HCT116 (cell line): ENCODE data around the gene NRXN2. TPM values are rescaled to one million over a fixed set of nuclear protein-coding genes. Genes with fewer than 3 reads are reported as not detected.

Source experiments
- ATAC-seq: fragments of 200-7000 bp; cut with Tn5 transposase; 2 replicates; pipeline ENCODE4 v1.9.1; 2020; ENCODE audit warnings: mild to moderate bottlenecking, moderate library complexity
- BruUV-seq: library from RNA; stranded (reverse); fragments of 400-500 nt; replicated peaks from 2 replicates; lab custom pipeline; 2021; lab: Mats Ljungman, UMichigan
- CTCF ChIA-PET: fragments of 300-600 bp; sonication (Branson Sonifier 250); formaldehyde crosslinking; loops from one replicate; lab custom pipeline; 2021; ENCODE audit warnings: antibody characterized with exemption; lab: Charles Lee
- POLR2A ChIA-PET: fragments of 300-600, 350-600 bp; sonication (Branson Sonifier 250); formaldehyde crosslinking; loops from one replicate; lab custom pipeline; 2021; ENCODE audit warnings: antibody characterized with exemption; lab: Charles Lee
- RAD21 ChIA-PET, 2 experiments: fragments of 300-600 bp; sonication (Branson Sonifier 250); formaldehyde crosslinking; loops; one replicate each; lab custom pipeline; 2023; ENCODE audit warnings: low total read pairs in 2 of 2; ENCODE audit not compliant: uncharacterized antibody in 2 of 2, unreplicated experiment in 2 of 2, low non-redundant PET in 1 of 2; lab: Charles Lee
- DNase-seq: peaks from one replicate; pipeline ENCODE4 v3.0.0-alpha.2; 2010; ENCODE audit warnings: low read depth, low spot score
- H2AFZ ChIP-seq: fragments of 200-600 bp; shearing (Covaris generic), sonication (generic); 2 replicates; pipeline ENCODE4 v1.6.1; 2017; ENCODE audit warnings: low read depth, mixed run types, mixed read lengths, antibody characterized with exemption, low read length; ENCODE audit not compliant: poor library complexity, severe bottlenecking
- H3K27ac ChIP-seq: 2 replicates; pipeline ENCODE4 v1.5.1; 2012; ENCODE audit warnings: low read depth, low read length
- H3K27me3 ChIP-seq: fragments of 200-600 bp; sonication (generic); 2 replicates; pipeline ENCODE4 v1.6.1; 2016; ENCODE audit warnings: mixed run types, low read length, mixed read lengths; ENCODE audit not compliant: insufficient read depth
- H3K36me3 ChIP-seq, 2 experiments: fragments of 200-500 bp in 1 of 2; fragments of 200-600 bp in 1 of 2; sonication (Bioruptor generic) in 1 of 2; sonication (generic) in 1 of 2; 2 replicates each; pipeline versions ENCODE4 v1.5.1 to v1.6.1; 2014 to 2016; ENCODE audit warnings: low read length in 2 of 2, inconsistent platforms in 1 of 2, mixed read lengths in 1 of 2, mixed run types in 1 of 2; ENCODE audit not compliant: insufficient read depth in 2 of 2, control insufficient read depth in 1 of 2
- H3K4me1 ChIP-seq, 2 experiments: fragments of 200-600 bp in 1 of 2; sonication (generic) in 1 of 2; 2 replicates each; pipeline versions ENCODE4 v1.5.1 to v1.6.1; 2012 to 2017; ENCODE audit warnings: low read length in 2 of 2, inconsistent platforms in 1 of 2, mild to moderate bottlenecking in 1 of 2, mixed read lengths in 1 of 2, mixed run types in 1 of 2, moderate library complexity in 1 of 2; ENCODE audit not compliant: insufficient read depth in 2 of 2, control insufficient read depth in 1 of 2
- H3K4me2 ChIP-seq: fragments of 200-600 bp; sonication (generic); 2 replicates; pipeline ENCODE4 v1.6.1; 2017; ENCODE audit warnings: mixed run types, low read length, mixed read lengths
- H3K4me3 ChIP-seq, 2 experiments: fragments of 200-600 bp in 1 of 2; sonication (generic) in 1 of 2; replicated peaks in 1 of 2; 2 replicates each; pipeline ENCODE4 v1.5.1; 2011 to 2016; ENCODE audit warnings: low read length in 2 of 2, control low read depth in 1 of 2, low read depth in 1 of 2, mild to moderate bottlenecking in 1 of 2, mixed read lengths in 1 of 2, mixed run types in 1 of 2
- H3K79me2 ChIP-seq: fragments of 200-600 bp; sonication (generic); 2 replicates; pipeline ENCODE4 v1.6.1; 2017; ENCODE audit warnings: mild to moderate bottlenecking, mixed run types, low read length, moderate library complexity, mixed read lengths; ENCODE audit not compliant: insufficient read depth
- H3K9ac ChIP-seq: fragments of 200-600 bp; sonication (generic); 2 replicates; pipeline ENCODE4 v1.6.1; 2016; ENCODE audit warnings: low read length, mixed read lengths
- H3K9me2 ChIP-seq: fragments of 200-600 bp; sonication (generic), shearing (Covaris generic); 2 replicates; pipeline ENCODE4 v1.6.1; 2017; ENCODE audit warnings: mixed run types, mild to moderate bottlenecking, moderate library complexity; ENCODE audit not compliant: insufficient read depth
- H3K9me3 ChIP-seq, 2 experiments: fragments of 200-500 bp in 1 of 2; fragments of 200-600 bp in 1 of 2; sonication (Bioruptor generic) in 1 of 2; sonication (generic) in 1 of 2; 2 replicates each; pipeline ENCODE4 v1.6.1; 2014 to 2017; ENCODE audit warnings: low read length in 2 of 2, mixed read lengths in 2 of 2, inconsistent platforms in 1 of 2, low read depth in 1 of 2, mild to moderate bottlenecking in 1 of 2, mixed run types in 1 of 2, moderate library complexity in 1 of 2; ENCODE audit not compliant: control insufficient read depth in 1 of 2, insufficient read depth in 1 of 2
- H4K20me1 ChIP-seq: fragments of 200-600 bp; sonication (generic), shearing (Covaris generic); 2 replicates; pipeline ENCODE4 v1.6.1; 2017; ENCODE audit warnings: mixed run types, mild to moderate bottlenecking, moderate library complexity; ENCODE audit not compliant: insufficient read depth
- CEBPB ChIP-seq: IDR thresholded peaks from 2 replicates; pipeline ENCODE4 v1.6.1; 2012; ENCODE audit warnings: low read depth
- ELF1 ChIP-seq: IDR thresholded peaks from 2 replicates; pipeline ENCODE4 v1.6.1; 2012; ENCODE audit warnings: low read depth, borderline replicate concordance
- EZH2 ChIP-seq: fragments of 200-600 bp; sonication (generic); IDR thresholded peaks from 2 replicates; pipeline ENCODE4 v1.6.1; 2017; ENCODE audit warnings: antibody characterized with exemption, mixed run types
- JUND ChIP-seq: IDR thresholded peaks from 2 replicates; pipeline ENCODE4 v1.6.1; 2012
- ZFX ChIP-seq: fragments of 450-650 bp; IDR thresholded peaks from 2 replicates; pipeline ENCODE4 v1.6.1; 2017
- intact Hi-C: fragments of 100-400 bp; cut with micrococcal nuclease; formaldehyde crosslinking; loops from 2 replicates; pipeline ENCODE4 v1.10.0; 2022
- total RNA-seq: library from RNA; stranded (reverse); gene quantifications from one replicate; pipeline ENCODE4 v1.2.1, GENCODE V29; 2021; ENCODE audit not compliant: unreplicated experiment
- TF ChIP-seq, protein P1 (sequence below): IDR thresholded peaks from 2 replicates; pipeline ENCODE4 v1.6.1; 2012; ENCODE audit warnings: low read depth
- TF ChIP-seq, protein P2 (sequence below): IDR thresholded peaks from 2 replicates; pipeline ENCODE4 v1.6.1; 2012

Gene NRXN2
- total RNA-seq, 1 experiment from 2014 or later = 1.5 TPM

DNA sequence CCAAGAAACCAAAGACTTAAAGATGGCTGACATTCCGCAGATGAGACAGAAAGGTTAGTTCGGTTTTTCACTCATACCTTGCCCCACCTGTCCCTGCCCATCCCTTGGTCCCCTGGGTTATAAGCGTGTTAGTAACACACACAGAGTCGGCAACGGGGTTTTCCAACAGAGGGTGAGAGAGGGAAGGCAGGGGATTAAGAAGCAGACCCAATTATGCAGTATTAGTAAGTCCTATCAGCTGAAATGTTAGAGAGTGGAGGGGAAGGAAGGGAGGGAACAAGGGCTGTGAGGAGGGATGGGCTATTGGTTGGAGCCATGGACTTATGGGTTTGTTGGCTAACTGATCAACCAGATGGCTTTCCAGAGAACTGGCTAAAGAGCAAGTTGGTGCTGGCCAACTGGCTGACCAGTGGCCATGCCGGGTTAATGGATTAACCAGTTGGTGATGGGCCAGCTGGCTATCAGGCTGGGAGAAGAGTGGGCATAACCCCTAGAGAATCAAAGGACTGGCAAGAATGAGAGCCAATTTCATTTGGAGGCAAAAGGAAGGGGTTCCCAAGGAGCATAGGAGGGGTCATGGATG lies 45.5 kb downstream of the NRXN2 start:
- Histone ChIP-seq H3K9me2 (no peaks in the 10 kb centered on the region), H3K9ac (no peak overlapping the region), H3K27me3 (peaks cover 52% of the 10 kb centered on the region; the same call in 1 of the 2 replicates), H3K4me2 (no peak overlapping the region), H3K4me1 (peaks cover 0 to 9% of the 10 kb centered on the region in 2 experiments; a peak in 1 of 4 replicates), H4K20me1 (no peaks in the 10 kb centered on the region), H3K4me3 (no peak overlapping the region), H3K9me3 (no peaks in the 10 kb centered on the region), H2AFZ (no peak overlapping the region), H3K27ac (no peak overlapping the region), H3K36me3 (no peaks in the 10 kb centered on the region), H3K79me2 (no peaks in the 10 kb centered on the region)
- ChIA-PET POLR2A (no interaction called here), CTCF (interaction anchor here (2.9 kb wide), 1 partner anchor 11 kb away, joined by 18 read pairs; no protein-coding TSS in a partner anchor), RAD21 (no interaction called here)
- intact Hi-C loops = no loop called here
- no peak for ATAC-seq
- DNase-seq = no peak
- no TSS peak for BruUV-seq
- TF ChIP-seq, protein P1, sequence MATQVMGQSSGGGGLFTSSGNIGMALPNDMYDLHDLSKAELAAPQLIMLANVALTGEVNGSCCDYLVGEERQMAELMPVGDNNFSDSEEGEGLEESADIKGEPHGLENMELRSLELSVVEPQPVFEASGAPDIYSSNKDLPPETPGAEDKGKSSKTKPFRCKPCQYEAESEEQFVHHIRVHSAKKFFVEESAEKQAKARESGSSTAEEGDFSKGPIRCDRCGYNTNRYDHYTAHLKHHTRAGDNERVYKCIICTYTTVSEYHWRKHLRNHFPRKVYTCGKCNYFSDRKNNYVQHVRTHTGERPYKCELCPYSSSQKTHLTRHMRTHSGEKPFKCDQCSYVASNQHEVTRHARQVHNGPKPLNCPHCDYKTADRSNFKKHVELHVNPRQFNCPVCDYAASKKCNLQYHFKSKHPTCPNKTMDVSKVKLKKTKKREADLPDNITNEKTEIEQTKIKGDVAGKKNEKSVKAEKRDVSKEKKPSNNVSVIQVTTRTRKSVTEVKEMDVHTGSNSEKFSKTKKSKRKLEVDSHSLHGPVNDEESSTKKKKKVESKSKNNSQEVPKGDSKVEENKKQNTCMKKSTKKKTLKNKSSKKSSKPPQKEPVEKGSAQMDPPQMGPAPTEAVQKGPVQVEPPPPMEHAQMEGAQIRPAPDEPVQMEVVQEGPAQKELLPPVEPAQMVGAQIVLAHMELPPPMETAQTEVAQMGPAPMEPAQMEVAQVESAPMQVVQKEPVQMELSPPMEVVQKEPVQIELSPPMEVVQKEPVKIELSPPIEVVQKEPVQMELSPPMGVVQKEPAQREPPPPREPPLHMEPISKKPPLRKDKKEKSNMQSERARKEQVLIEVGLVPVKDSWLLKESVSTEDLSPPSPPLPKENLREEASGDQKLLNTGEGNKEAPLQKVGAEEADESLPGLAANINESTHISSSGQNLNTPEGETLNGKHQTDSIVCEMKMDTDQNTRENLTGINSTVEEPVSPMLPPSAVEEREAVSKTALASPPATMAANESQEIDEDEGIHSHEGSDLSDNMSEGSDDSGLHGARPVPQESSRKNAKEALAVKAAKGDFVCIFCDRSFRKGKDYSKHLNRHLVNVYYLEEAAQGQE = no peak
- TF ChIP-seq ZFX (no peak), CEBPB (no peak)

DNA sequence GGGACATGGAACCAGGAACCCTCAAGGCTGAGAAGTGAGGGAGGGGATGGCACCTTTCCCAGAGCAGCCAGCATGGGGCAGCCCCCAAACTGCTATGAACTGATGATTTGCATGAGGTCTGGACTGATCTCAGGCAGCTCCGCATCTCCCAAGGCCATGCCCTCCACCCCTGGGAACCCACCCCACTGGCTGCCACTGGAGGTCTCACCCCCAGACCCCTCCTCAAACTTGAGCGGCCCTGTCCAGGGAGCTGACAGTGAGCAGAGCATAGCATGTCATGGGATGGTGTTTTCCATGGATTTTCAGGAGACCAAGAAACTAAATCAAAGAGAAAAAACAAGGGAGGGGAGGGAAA lies 46.8 kb downstream of the NRXN2 start:
- RAD21 ChIA-PET = no interaction called here
- Histone ChIP-seq H2AFZ (no peak overlapping the region), H3K4me3 (no peak overlapping the region), H4K20me1 (no peaks in the 10 kb centered on the region), H3K27me3 (peaks cover 49% of the 10 kb centered on the region; the same call in 1 of the 2 replicates)
- DNase-seq = no peak
- TF ChIP-seq ELF1 (no peak), CEBPB (no peak), EZH2 (no peak), JUND (no peak)
- TF ChIP-seq, protein P2, sequence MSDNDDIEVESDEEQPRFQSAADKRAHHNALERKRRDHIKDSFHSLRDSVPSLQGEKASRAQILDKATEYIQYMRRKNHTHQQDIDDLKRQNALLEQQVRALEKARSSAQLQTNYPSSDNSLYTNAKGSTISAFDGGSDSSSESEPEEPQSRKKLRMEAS = no peak
- TF ChIP-seq, all 23 proteins: peak for 0
- no peak overlapping the region for H3K4me2 ChIP-seq
- intact Hi-C loops = no loop called here
- POLR2A ChIA-PET = no interaction called here
- H3K9me2 ChIP-seq = no peaks in the 10 kb centered on the region
- H3K4me1 ChIP-seq = peaks cover 0 to 9% of the 10 kb centered on the region in 2 experiments; a peak in 1 of 4 replicates
- H3K9ac ChIP-seq = no peak overlapping the region
- no peaks in the 10 kb centered on the region for H3K79me2 ChIP-seq
- H3K27ac ChIP-seq = no peak overlapping the region
- no TSS peak for BruUV-seq
- no peaks in the 10 kb centered on the region for H3K36me3 ChIP-seq
- no peaks in the 10 kb centered on the region for H3K9me3 ChIP-seq
- CTCF ChIA-PET = interaction anchor here (3.2 kb wide), 1 partner anchor 12 kb away, joined by 20 read pairs; no protein-coding TSS in a partner anchor
- no peak for ATAC-seq
